MM.1S (cell line): Measurements from ENCODE around the gene C1QTNF6.

ENCODE experiments used
- CTCF ChIP-seq: fragments of 300-600 bp; sonication (generic); IDR thresholded peaks from 2 replicates; pipeline ENCODE4 v1.5.1; 2016; ENCODE audit warnings: antibody characterized with exemption, low read length, mixed read lengths
- EZH2 ChIP-seq: fragments of 300-600 bp; sonication (generic); optimal IDR thresholded peaks from 2 replicates; pipeline ENCODE3; 2017; ENCODE audit warnings: low read depth, mild to moderate bottlenecking, antibody characterized with exemption, low read length, mixed read lengths

- TF ChIP-seq CTCF (no peak), EZH2 (no peak)
Observed at GRCh38 chr22:37163096-37163489, 25.0 kb downstream of the C1QTNF6 start.
